Measurements from ENCODE around the gene EREG.

- TF ChIP-seq CTCF (IDR thresholded peaks at IDR 0.05), result no peak
- TF ChIP-seq POLR2A (IDR thresholded peaks at IDR 0.05), result no peak
Observed at GRCh38 chr4:74364652-74365491, at the start of gene EREG.

Data from esophagus squamous epithelium (tissue), 4 donors.